Brain microvascular endothelial cell (primary cell): Measurements from ENCODE around the gene METTL23.
A peak's percentile ranks its signal among the peaks of the same experiment; 100 is the strongest.
"Not testable (repeated sequence)": the region's sequence is repeated elsewhere in the genome, so short reads cannot be mapped to it uniquely, and the experiment has no call there.

ENCODE experiments used
- DNase-seq: peaks from one replicate; pipeline ENCODE4 v3.0.0-alpha.2; 2020
- H3K27ac ChIP-seq: fragments of 250-450 bp; sonication (Bioruptor Pico); 2 replicates; pipeline ENCODE4 v1.5.1; 2020; ENCODE audit warnings: mild to moderate bottlenecking, moderate library complexity
- H3K27me3 ChIP-seq: fragments of 250-450 bp; sonication (Bioruptor Pico); replicated peaks from 2 replicates; pipeline ENCODE4 v1.5.1; 2020; ENCODE audit warnings: mild to moderate bottlenecking
- H3K36me3 ChIP-seq: fragments of 250-450 bp; sonication (Bioruptor Pico); replicated peaks from 2 replicates; pipeline ENCODE4 v1.5.1; 2020; ENCODE audit warnings: mild to moderate bottlenecking
- H3K4me3 ChIP-seq: 2 replicates; pipeline ENCODE4 v1.5.1; 2011; ENCODE audit warnings: low read depth, mild to moderate bottlenecking, control low read depth, low read length, moderate library complexity
- in situ Hi-C: cut with HindIII; loops from 2 replicates; pipeline ENCODE4 v1.10.0; 2017; ENCODE audit warnings: low sequenced_read_pairs, low pct_ligation_motif_present
- TF ChIP-seq, protein P1 (sequence below): IDR thresholded peaks from 2 replicates; pipeline ENCODE4 v1.5.1; 2011; ENCODE audit warnings: low read depth, mild to moderate bottlenecking, moderate library complexity, low read length, control low read depth, inconsistent platforms; ENCODE audit errors: missing control alignments

Gene METTL23

DNA sequence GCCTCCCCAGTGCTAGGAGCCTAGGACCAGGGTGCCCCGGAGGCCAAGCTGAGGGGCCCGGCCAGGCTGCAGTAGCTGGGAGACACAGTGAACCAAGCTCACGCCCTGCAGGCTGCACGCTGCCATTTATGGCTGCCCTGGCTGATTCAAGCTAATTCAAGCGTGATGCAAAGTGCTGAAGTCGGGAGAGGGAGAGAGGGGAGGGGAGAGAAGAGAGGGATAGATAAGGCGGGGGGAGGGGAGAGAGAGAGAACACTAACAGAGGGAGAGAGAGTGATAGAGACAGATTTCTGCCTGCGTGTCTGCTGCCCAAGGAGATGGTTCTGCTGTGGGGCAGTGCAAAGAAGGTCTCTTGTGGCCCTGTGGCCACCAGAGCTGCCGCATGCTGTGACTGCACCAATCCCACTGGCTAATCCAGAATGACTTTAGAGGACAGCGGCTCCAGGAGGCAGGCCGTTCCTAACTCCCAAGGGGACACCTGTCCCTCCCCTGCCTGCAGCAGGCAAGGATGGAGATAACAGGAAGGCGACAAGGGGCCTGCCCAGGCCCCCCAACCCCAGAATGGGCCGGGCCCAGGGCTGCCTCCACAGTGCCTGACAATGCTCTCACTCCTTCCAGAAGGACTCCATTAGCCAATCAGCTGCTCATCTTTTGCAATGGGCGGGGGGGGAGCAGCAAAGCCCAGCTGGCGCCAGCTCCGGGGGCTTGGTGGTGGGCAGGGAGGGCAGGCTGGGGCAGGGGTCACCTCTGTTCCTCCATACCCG, 28.8 kb upstream of the METTL23 start:
- Histone ChIP-seq H3K27me3 (no peaks in the 10 kb centered on the region), H3K4me3 (no peak overlapping the region), H3K27ac (peak overlapping the region; percentile 79), H3K36me3 (peaks cover 4% of the 10 kb centered on the region)
- in situ Hi-C loops, result no loop called here
- peak; percentile 46 for DNase-seq
- TF ChIP-seq, protein P1, sequence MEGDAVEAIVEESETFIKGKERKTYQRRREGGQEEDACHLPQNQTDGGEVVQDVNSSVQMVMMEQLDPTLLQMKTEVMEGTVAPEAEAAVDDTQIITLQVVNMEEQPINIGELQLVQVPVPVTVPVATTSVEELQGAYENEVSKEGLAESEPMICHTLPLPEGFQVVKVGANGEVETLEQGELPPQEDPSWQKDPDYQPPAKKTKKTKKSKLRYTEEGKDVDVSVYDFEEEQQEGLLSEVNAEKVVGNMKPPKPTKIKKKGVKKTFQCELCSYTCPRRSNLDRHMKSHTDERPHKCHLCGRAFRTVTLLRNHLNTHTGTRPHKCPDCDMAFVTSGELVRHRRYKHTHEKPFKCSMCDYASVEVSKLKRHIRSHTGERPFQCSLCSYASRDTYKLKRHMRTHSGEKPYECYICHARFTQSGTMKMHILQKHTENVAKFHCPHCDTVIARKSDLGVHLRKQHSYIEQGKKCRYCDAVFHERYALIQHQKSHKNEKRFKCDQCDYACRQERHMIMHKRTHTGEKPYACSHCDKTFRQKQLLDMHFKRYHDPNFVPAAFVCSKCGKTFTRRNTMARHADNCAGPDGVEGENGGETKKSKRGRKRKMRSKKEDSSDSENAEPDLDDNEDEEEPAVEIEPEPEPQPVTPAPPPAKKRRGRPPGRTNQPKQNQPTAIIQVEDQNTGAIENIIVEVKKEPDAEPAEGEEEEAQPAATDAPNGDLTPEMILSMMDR, result no peak

DNA sequence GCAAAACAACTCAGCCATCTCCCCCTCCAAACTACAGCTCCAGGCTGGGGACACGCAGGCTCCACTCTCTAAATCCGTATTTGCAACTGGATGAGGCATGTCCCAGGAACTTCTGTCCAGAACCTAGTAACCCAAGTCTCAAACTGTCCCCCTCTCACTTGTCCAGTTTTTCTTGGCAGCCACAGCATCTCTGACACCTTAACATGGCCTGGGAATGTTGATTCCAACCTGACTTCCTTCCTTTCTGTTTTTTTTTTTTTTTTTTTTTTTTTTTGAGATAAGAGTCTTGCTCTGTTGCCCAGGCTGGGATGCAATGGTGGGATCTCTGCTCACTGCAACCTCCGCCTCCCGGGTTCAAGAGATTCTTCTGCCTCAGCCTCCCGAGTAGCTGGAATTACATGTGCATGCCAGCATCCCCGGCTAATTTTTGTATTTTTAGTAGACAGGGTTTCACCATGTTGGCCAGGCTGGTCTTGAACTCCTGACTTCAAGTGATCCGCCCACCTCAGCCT, 28.1 kb upstream of the METTL23 start:
- H3K36me3 ChIP-seq, H3K4me3 ChIP-seq, H3K27ac ChIP-seq, in situ Hi-C loops, DNase-seq, H3K27me3 ChIP-seq: not testable (repeated sequence)

DNA sequence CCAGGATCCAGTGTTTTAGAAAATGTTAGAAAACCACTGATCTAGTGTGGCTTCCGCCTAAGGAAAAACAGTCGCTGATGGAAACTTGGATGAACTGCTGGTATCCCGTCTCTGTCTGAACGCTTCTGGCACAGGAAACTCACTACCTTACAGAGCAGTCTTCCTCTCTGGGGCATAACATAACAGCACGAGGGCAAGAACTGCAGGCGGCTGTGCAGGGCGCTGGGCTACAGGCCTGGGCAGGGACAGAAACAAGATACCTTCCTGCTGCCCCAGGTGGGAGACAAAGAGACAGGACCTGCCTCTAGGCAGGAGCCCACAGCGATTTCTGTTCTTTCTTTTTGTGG, 26.4 kb upstream of the METTL23 start:
- TF ChIP-seq, protein P1, result no peak
- in situ Hi-C loops, result no loop called here
- Histone ChIP-seq H3K4me3 (no peak overlapping the region), H3K27ac (peak overlapping the region; percentile 82), H3K36me3 (peaks cover 4% of the 10 kb centered on the region), H3K27me3 (no peaks in the 10 kb centered on the region)
- no peak for DNase-seq

DNA sequence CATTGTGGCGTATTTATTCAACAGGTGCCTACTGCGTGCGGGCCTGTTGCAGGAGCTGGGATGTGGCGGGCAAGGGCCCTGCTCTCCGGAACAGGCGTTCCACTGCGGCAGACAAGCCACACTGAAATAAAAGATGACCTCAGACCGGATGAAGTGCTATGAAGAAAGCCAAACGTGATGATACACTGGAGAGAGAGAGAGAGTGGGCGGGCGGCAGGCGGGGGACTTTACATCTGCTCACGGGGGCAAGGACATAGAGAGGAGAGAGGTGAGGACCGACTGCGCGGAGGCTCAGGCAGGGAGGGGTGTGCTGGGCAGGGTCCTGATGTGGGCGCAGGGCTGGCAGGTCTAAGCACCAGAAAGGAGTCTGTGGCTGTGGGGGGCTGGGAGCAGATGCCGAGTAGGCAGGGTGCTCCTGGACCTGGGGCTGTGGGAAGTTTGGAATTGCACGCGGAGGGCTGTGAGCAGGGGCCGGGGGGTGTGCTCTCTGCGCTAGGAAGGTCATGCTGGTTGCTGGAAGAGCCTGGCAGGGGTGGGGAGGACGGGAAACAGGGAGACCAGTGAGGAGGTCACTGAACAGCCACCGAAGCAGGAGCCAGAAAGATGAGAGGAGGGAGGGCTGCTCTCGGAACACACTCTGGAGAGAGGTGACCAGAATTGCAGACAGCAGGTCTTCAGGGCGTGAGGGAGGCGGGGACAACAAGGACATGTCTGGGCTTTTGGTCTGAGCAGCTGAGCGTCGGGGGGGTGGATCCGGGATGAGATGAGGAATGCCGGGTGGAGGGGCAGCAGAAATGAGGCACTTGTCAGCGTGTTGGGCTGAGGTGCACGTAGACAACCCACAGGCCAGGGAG, 25.8 kb upstream of the METTL23 start:
- DNase-seq, result peak; percentile 86
- in situ Hi-C loops, result no loop called here
- Histone ChIP-seq H3K4me3 (peak overlapping the region; percentile 37), H3K36me3 (peaks cover 4% of the 10 kb centered on the region), H3K27ac (peak overlapping the region; percentile 82), H3K27me3 (no peaks in the 10 kb centered on the region)
- TF ChIP-seq, protein P1, result no peak

DNA sequence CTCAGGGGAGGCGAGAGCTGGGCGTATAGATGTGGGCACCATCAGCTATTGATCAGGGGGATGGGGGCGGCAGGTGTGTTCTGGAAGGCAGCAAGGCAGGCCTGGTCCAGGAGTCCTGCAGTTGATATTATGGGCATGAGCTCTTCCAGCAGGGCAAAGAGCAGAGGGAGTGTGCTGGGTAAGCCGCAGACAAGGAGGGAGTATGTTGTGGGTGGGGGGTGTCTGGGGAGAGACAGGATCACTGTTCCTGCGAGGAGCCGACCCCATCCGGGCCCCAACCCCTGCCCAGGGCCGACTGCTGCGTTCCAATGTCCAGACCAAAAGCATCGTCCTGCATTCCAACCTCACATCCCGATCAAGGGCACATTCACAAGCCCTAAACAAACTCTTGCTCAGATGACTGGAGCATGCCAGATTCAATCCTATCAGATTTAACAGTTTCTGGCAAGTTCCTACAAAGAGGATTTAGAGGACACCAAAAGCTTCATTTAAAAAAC, 25.1 kb upstream of the METTL23 start:
- Histone ChIP-seq H3K4me3 (peak overlapping the region; percentile 15), H3K27ac (peak overlapping the region; percentile 82), H3K36me3 (peaks cover 3% of the 10 kb centered on the region), H3K27me3 (no peaks in the 10 kb centered on the region)
- in situ Hi-C loops, result no loop called here
- no peak for DNase-seq
- TF ChIP-seq, protein P1, result no peak

DNA sequence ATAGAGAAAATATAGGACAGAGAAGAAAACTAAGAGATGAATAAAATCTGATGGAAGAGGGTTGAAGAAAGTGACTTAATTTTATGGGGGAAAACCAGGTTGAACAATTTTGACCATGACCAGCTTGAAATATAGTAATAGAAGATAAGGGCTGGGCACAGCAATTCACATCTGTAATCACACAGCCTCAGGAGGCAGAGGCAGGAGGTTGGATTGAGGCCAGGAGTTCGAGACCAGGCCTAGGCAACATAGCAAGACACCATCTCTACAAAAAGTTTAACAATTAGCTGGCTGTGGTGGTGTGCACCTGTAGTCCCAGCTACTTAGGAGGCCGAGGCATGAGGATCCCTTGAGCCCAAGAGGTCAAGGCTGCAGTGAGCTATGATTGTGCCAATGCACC, 24.6 kb upstream of the METTL23 start:
- H3K27ac ChIP-seq, result no peak overlapping the region
- H3K4me3 ChIP-seq, result no peak overlapping the region
- in situ Hi-C loops, result no loop called here
- TF ChIP-seq, protein P1, result no peak
- H3K36me3 ChIP-seq, result peaks cover 3% of the 10 kb centered on the region
- H3K27me3 ChIP-seq, result no peaks in the 10 kb centered on the region
- DNase-seq, result no peak
